ENCODE measurements around the gene DCLK2. TPM values are rescaled to one million over a fixed set of nuclear protein-coding genes. Genes with fewer than 3 reads are reported as not detected.

DCLK2 gene
- total and polyA plus RNA-seq, 2 of the 13 experiments (the other 11 are each of a cell fraction or from before 2014, with no cell fraction given): not detected

DNA sequence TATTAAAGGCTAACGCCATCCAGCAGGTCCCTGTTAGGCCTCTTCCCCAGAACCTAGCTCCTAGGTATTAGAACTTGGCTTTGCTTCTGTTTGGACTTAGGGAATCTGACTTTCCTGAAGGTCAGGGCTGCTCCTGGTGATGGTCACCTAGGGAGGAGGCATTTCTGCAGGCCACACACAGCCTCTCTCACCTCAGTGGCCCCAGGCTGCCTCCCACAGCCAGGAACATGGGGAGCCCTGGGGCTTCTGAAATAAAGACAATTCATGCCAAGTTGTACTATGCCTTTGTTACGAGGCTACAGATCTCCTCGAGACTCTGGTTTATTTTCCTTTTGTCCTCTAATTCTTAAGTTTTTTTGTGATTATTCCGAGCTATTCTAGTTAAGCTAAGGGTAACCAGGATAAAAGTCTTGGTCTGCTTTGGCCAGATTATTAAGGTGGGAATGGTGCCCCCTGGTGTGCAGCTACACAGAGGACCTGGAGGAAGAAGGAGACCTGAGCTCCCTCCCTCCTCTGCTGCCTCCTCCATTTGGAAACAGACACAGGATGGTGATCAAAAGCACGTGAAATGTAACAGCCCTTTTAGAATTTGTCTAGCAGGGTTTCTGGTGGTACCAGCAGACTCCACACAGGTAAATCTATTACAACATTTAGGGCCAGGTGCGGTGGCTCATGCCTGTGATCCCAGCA is 131.0 kb downstream of the DCLK2 start:
- no peak overlapping the region for H3K4me3 ChIP-seq (replicated peaks in 1 of 3; ENCODE audit: insufficient read depth in 1 of 3, low read depth in 2 of 3, low read length in 3 of 3)
- ChIA-PET CTCF (ENCODE audit: low intra/inter-chr PET ratio, low total read pairs) (interaction anchor here (0.7 to 1.6 kb wide), 3 partner anchors 199 to 228 kb away, joined by 3 to 19 read pairs (median 3); no protein-coding TSS in a partner anchor), POLR2A (no interaction called here)
- no peak overlapping the region for H2AFZ ChIP-seq (ENCODE audit: low read length)
- no peak overlapping the region for H3K4me2 ChIP-seq (ENCODE audit: low read depth, low read length)
- BruUV-seq (replicated peaks): no TSS peak
- no peaks in the 10 kb centered on the region for H4K20me1 ChIP-seq (ENCODE audit: insufficient read depth, low read length)
- intact Hi-C loops (cut with micrococcal nuclease; ENCODE audit: unreplicated experiment): loop anchor here (1.0 kb wide), 2 partner anchors 199 to 210 kb away; no protein-coding TSS in a partner anchor
- no peaks in the 10 kb centered on the region for H3K9me3 ChIP-seq (ENCODE audit: low read length)
- no peaks in the 10 kb centered on the region for H3K36me3 ChIP-seq (replicated peaks in 1 of 2; ENCODE audit: control insufficient read depth in 1 of 2, insufficient read depth in 2 of 2, low read length in 2 of 2)
- H3K9ac ChIP-seq (ENCODE audit: insufficient read depth, low read depth, low read length): no peak overlapping the region
- FAIRE-seq: peak; percentile 67
- H3K27me3 ChIP-seq (ENCODE audit: control insufficient read depth in 1 of 2, insufficient read depth in 2 of 2, low read length in 2 of 2): no peaks in the 10 kb centered on the region
- no peak overlapping the region for H3K27ac ChIP-seq (ENCODE audit: extremely low read length, insufficient read depth, low read length)
- H3K4me1 ChIP-seq (ENCODE audit: insufficient read depth, low read length): no peaks in the 10 kb centered on the region
- peak; percentile 41 for DNase-seq (ENCODE audit: low spot score)
- WGBS (ENCODE audit: low lambda C conversion rate): 30% methylated on average over 6 of the region's 6 CpGs
- in situ Hi-C loops (cut with HindIII; ENCODE audit: extremely low pct_ligation_motif_present, low pct_unique_long_range_greater_than_20kb): no loop called here
- peak; percentile 98 for ATAC-seq
- no peaks in the 10 kb centered on the region for H3K79me2 ChIP-seq (ENCODE audit: insufficient read depth, low read length)
- TF ChIP-seq, protein P1, sequence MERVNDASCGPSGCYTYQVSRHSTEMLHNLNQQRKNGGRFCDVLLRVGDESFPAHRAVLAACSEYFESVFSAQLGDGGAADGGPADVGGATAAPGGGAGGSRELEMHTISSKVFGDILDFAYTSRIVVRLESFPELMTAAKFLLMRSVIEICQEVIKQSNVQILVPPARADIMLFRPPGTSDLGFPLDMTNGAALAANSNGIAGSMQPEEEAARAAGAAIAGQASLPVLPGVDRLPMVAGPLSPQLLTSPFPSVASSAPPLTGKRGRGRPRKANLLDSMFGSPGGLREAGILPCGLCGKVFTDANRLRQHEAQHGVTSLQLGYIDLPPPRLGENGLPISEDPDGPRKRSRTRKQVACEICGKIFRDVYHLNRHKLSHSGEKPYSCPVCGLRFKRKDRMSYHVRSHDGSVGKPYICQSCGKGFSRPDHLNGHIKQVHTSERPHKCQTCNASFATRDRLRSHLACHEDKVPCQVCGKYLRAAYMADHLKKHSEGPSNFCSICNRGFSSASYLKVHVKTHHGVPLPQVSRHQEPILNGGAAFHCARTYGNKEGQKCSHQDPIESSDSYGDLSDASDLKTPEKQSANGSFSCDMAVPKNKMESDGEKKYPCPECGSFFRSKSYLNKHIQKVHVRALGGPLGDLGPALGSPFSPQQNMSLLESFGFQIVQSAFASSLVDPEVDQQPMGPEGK (CRISPR knock-in tag; IDR thresholded peaks at IDR 0.05): no peak
- peak; percentile 77 for TF ChIP-seq STAG1 (CRISPR knock-in tag; IDR thresholded peaks at IDR 0.05)
- TF ChIP-seq PAWR (CRISPR knock-in tag; IDR thresholded peaks at IDR 0.05; ENCODE audit: borderline replicate concordance): no peak
- TF ChIP-seq, protein P2, sequence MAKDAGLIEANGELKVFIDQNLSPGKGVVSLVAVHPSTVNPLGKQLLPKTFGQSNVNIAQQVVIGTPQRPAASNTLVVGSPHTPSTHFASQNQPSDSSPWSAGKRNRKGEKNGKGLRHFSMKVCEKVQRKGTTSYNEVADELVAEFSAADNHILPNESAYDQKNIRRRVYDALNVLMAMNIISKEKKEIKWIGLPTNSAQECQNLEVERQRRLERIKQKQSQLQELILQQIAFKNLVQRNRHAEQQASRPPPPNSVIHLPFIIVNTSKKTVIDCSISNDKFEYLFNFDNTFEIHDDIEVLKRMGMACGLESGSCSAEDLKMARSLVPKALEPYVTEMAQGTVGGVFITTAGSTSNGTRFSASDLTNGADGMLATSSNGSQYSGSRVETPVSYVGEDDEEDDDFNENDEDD (CRISPR knock-in tag; IDR thresholded peaks at IDR 0.05; ENCODE audit: borderline replicate concordance): no peak
- TF ChIP-seq ZNF33A (CRISPR knock-in tag; IDR thresholded peaks at IDR 0.05; ENCODE audit: borderline replicate concordance): no peak
- no peak for TF ChIP-seq TEAD3 (CRISPR knock-in tag; optimal IDR thresholded peaks at IDR 0.05; ENCODE audit: borderline replicate concordance)
- peak; percentile 39; the same call in 1 of the 2 replicates for TF ChIP-seq RAD21 (CRISPR knock-in tag; IDR thresholded peaks at IDR 0.05)
- TF ChIP-seq HOXA5 (CRISPR knock-in tag; IDR thresholded peaks at IDR 0.05): no peak
- TF ChIP-seq CHCHD3 (CRISPR knock-in tag; IDR thresholded peaks at IDR 0.05): no peak
- TF ChIP-seq ZNF263 (CRISPR knock-in tag; IDR thresholded peaks at IDR 0.05): peak; percentile 33; the same call in 1 of the 2 replicates
- TF ChIP-seq ZNF710 (CRISPR knock-in tag; IDR thresholded peaks at IDR 0.05; ENCODE audit: borderline replicate concordance): no peak
- TF ChIP-seq SMYD3 (CRISPR knock-in tag; IDR thresholded peaks at IDR 0.05): no peak
- TF ChIP-seq, protein P3, sequence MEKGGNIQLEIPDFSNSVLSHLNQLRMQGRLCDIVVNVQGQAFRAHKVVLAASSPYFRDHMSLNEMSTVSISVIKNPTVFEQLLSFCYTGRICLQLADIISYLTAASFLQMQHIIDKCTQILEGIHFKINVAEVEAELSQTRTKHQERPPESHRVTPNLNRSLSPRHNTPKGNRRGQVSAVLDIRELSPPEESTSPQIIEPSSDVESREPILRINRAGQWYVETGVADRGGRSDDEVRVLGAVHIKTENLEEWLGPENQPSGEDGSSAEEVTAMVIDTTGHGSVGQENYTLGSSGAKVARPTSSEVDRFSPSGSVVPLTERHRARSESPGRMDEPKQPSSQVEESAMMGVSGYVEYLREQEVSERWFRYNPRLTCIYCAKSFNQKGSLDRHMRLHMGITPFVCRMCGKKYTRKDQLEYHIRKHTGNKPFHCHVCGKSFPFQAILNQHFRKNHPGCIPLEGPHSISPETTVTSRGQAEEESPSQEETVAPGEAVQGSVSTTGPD (CRISPR knock-in tag; IDR thresholded peaks at IDR 0.05): no peak
- peak; percentile 65 for TF ChIP-seq CTCF (CRISPR knock-in tag; IDR thresholded peaks at IDR 0.05)
- no peak for TF ChIP-seq ATF7 (IDR thresholded peaks at IDR 0.05)
- no peak for TF ChIP-seq ATF7 (CRISPR knock-in tag; IDR thresholded peaks at IDR 0.05)
